ENCODE data around the gene XRCC3. TPM values are rescaled to one million over a fixed set of nuclear protein-coding genes. Genes with fewer than 3 reads are reported as not detected.

Gene XRCC3
- total RNA-seq, 1 experiment from 2014 or later, result 46.7 TPM

- ChIA-PET POLR2A (no interaction called here), CTCF (no interaction called here)
- Mint-ChIP-seq H3K27me3 (ENCODE audit: low read depth) (no peaks in the 10 kb centered on the region), H3K27ac (no peak overlapping the region; the same call in 1 of the 2 replicates), H3K9me3 (no peaks in the 10 kb centered on the region), H3K4me1 (no peaks in the 10 kb centered on the region; the same call in 1 of the 2 replicates), H3K36me3 (peaks cover 54% of the 10 kb centered on the region), H3K4me3 (no peak overlapping the region)
- no peak for DNase-seq (ENCODE audit: low spot score)
- TF ChIP-seq GABPB1 (CRISPR knock-in tag; IDR thresholded peaks at IDR 0.05) (no peak), ZNF671 (CRISPR knock-in tag; IDR thresholded peaks at IDR 0.05) (no peak), SMAD4 (CRISPR knock-in tag; IDR thresholded peaks at IDR 0.05) (no peak), CREB1 (CRISPR knock-in tag; IDR thresholded peaks at IDR 0.05) (no peak), NFATC4 (CRISPR knock-in tag; IDR thresholded peaks at IDR 0.05) (no peak), TEAD4 (CRISPR knock-in tag; IDR thresholded peaks at IDR 0.05) (no peak), MLX (CRISPR knock-in tag; IDR thresholded peaks at IDR 0.05) (no peak), ZNF121 (CRISPR knock-in tag; IDR thresholded peaks at IDR 0.05) (no peak), SOX15 (CRISPR knock-in tag; IDR thresholded peaks at IDR 0.05) (no peak), ZNF138 (CRISPR knock-in tag; conservative IDR thresholded peaks at IDR 0.05) (no peak), ZNF423 (CRISPR knock-in tag; IDR thresholded peaks at IDR 0.05) (no peak), IRF2 (CRISPR knock-in tag; IDR thresholded peaks at IDR 0.05; ENCODE audit: borderline replicate concordance, low read depth) (no peak), ZBTB21 (CRISPR knock-in tag; IDR thresholded peaks at IDR 0.05; ENCODE audit: borderline replicate concordance) (no peak), ZNF263 (CRISPR knock-in tag; IDR thresholded peaks at IDR 0.05; ENCODE audit: low read depth) (no peak), NR2C2 (CRISPR knock-in tag; IDR thresholded peaks at IDR 0.05) (no peak), TEAD1 (CRISPR knock-in tag; IDR thresholded peaks at IDR 0.05) (no peak), USF2 (CRISPR knock-in tag; IDR thresholded peaks at IDR 0.05) (no peak)
- ATAC-seq, result no peak
These were observed 29.7 kb downstream of the XRCC3 start for GRCh38 chr14:103685276-103686211.

GRCh38 chr14:103684871-103685270, 30.4 kb downstream of the XRCC3 start:
- Mint-ChIP-seq H3K4me1 (no peaks in the 10 kb centered on the region; the same call in 1 of the 2 replicates), H3K27me3 (ENCODE audit: low read depth) (no peaks in the 10 kb centered on the region), H3K9me3 (no peaks in the 10 kb centered on the region), H3K36me3 (peaks cover 59% of the 10 kb centered on the region), H3K27ac (no peak overlapping the region), H3K4me3 (no peak overlapping the region)
- DNase-seq (ENCODE audit: low spot score), result no peak
- ATAC-seq, result no peak
- ChIA-PET CTCF (no interaction called here), POLR2A (interaction anchor here (0.5 kb wide), 1 partner anchor 27 kb away, joined by 4 read pairs; no protein-coding TSS in a partner anchor)
- TF ChIP-seq GABPB1 (CRISPR knock-in tag; IDR thresholded peaks at IDR 0.05) (no peak), TCF7 (CRISPR knock-in tag; IDR thresholded peaks at IDR 0.05; ENCODE audit: low read depth) (no peak), ZNF138 (CRISPR knock-in tag; conservative IDR thresholded peaks at IDR 0.05) (no peak), ZNF219 (CRISPR knock-in tag; IDR thresholded peaks at IDR 0.05; ENCODE audit: borderline replicate concordance) (no peak), HMGA2 (CRISPR knock-in tag; IDR thresholded peaks at IDR 0.05) (no peak), USF1 (CRISPR knock-in tag; IDR thresholded peaks at IDR 0.05) (no peak), FOXK1 (CRISPR knock-in tag; IDR thresholded peaks at IDR 0.05) (no peak), NFATC4 (CRISPR knock-in tag; IDR thresholded peaks at IDR 0.05) (no peak), ZSCAN18 (CRISPR knock-in tag; IDR thresholded peaks at IDR 0.05) (no peak)

Data from WTC11 (cell line).